ENCODE measurements around the gene NXPE2. TPM values are rescaled to one million over a fixed set of nuclear protein-coding genes. Genes with fewer than 3 reads are reported as not detected.

Gene NXPE2
- total and polyA plus RNA-seq, 2 of the 13 experiments (the other 11 are each of a cell fraction or from before 2014, with no cell fraction given), result not detected

Other genes with a start within 250 kb of the NXPE2 start
- gene REXO2, start 239.1 kb upstream of the NXPE2 start, total RNA-seq (2016; rRNA removed; fragmentation: Illumina TruSeq; extraction: Trizol), result 104 and 111 TPM in 2 replicates
- gene REXO2, start 239.1 kb upstream of the NXPE2 start, polyA plus RNA-seq (2011; rRNA removed), result 79.6 and 95.6 TPM in 2 replicates
- gene NXPE1, start 118.6 kb upstream of the NXPE2 start, total RNA-seq (2016; rRNA removed; fragmentation: Illumina TruSeq; extraction: Trizol), result not detected in 2 replicates
- not detected in 2 replicates for gene NXPE1, start 118.6 kb upstream of the NXPE2 start, polyA plus RNA-seq (2011; rRNA removed)
- gene NXPE4, start 82.7 kb upstream of the NXPE2 start, total RNA-seq (2016; rRNA removed; fragmentation: Illumina TruSeq; extraction: Trizol), result not detected in 2 replicates
- gene NXPE4, start 82.7 kb upstream of the NXPE2 start, polyA plus RNA-seq (2011; rRNA removed), result not detected in 2 replicates